OCI-LY3 (cell line): ENCODE results near the gene LBR.

Experiments used
- H2AFZ ChIP-seq: fragments of 200-600, 300-600 bp; shearing (Covaris generic); 2 replicates; pipeline ENCODE4 v1.6.0; 2014; ENCODE audit warnings: antibody characterized with exemption, low read depth, low read length
- H3K27ac ChIP-seq: fragments of 200-600, 300-600 bp; sonication (generic); 2 replicates; pipeline ENCODE4 v1.5.1; 2014; ENCODE audit warnings: mild to moderate bottlenecking, low read length, moderate library complexity, mixed read lengths
- H3K27me3 ChIP-seq: fragments of 200-600, 300-600 bp; sonication (generic); 2 replicates; pipeline ENCODE4 v1.6.1; 2014; ENCODE audit warnings: low read depth, low read length, mixed read lengths
- H3K36me3 ChIP-seq: fragments of 200-600, 300-600 bp; sonication (generic); replicated peaks from 2 replicates; pipeline ENCODE3; 2014; ENCODE audit warnings: low read depth, low read length, mixed read lengths
- H3K4me1 ChIP-seq: fragments of 300-600, 200-600 bp; sonication (generic); 2 replicates; pipeline ENCODE4 v1.6.1; 2014; ENCODE audit warnings: low read length, mixed read lengths
- H3K4me2 ChIP-seq: fragments of 200-600, 300-600 bp; sonication (generic); 2 replicates; pipeline ENCODE4 v1.6.1; 2014; ENCODE audit warnings: low read length, mixed read lengths
- H3K4me3 ChIP-seq: fragments of 300-600, 200-600 bp; sonication (generic); 2 replicates; pipeline ENCODE4 v1.5.1; 2014; ENCODE audit warnings: antibody characterized with exemption, mild to moderate bottlenecking, low read length, moderate library complexity
- H3K79me2 ChIP-seq: fragments of 300-600, 200-600 bp; shearing (Covaris generic); 2 replicates; pipeline ENCODE4 v1.6.1; 2014; ENCODE audit warnings: mild to moderate bottlenecking, low read length, mixed read lengths
- H3K9ac ChIP-seq: fragments of 300-600, 200-600 bp; shearing (Covaris generic); 2 replicates; pipeline ENCODE4 v1.6.0; 2014; ENCODE audit warnings: mild to moderate bottlenecking, low read length, moderate library complexity
- H3K9me3 ChIP-seq: fragments of 200-600, 300-600 bp; shearing (Covaris generic); 2 replicates; pipeline ENCODE4 v1.6.1; 2014; ENCODE audit warnings: low read length, mixed read lengths; ENCODE audit not compliant: insufficient read depth
- H4K20me1 ChIP-seq: fragments of 200-600, 300-600 bp; sonication (generic); 2 replicates; pipeline ENCODE4 v1.6.1; 2016; ENCODE audit warnings: low read length, mixed read lengths; ENCODE audit not compliant: insufficient read depth
- CTCF ChIP-seq: fragments of 200-600, 300-600 bp; sonication (generic); IDR thresholded peaks from 2 replicates; pipeline ENCODE4 v1.5.1; 2014; ENCODE audit warnings: antibody characterized with exemption, low read length, low read depth
- EZH2phosphoT487 ChIP-seq: fragments of 200-600 bp; shearing (Covaris generic); IDR thresholded peaks from 2 replicates; pipeline ENCODE4 v1.6.1; 2018; ENCODE audit warnings: antibody characterized with exemption, mixed run types, low read depth

Gene LBR

DNA sequence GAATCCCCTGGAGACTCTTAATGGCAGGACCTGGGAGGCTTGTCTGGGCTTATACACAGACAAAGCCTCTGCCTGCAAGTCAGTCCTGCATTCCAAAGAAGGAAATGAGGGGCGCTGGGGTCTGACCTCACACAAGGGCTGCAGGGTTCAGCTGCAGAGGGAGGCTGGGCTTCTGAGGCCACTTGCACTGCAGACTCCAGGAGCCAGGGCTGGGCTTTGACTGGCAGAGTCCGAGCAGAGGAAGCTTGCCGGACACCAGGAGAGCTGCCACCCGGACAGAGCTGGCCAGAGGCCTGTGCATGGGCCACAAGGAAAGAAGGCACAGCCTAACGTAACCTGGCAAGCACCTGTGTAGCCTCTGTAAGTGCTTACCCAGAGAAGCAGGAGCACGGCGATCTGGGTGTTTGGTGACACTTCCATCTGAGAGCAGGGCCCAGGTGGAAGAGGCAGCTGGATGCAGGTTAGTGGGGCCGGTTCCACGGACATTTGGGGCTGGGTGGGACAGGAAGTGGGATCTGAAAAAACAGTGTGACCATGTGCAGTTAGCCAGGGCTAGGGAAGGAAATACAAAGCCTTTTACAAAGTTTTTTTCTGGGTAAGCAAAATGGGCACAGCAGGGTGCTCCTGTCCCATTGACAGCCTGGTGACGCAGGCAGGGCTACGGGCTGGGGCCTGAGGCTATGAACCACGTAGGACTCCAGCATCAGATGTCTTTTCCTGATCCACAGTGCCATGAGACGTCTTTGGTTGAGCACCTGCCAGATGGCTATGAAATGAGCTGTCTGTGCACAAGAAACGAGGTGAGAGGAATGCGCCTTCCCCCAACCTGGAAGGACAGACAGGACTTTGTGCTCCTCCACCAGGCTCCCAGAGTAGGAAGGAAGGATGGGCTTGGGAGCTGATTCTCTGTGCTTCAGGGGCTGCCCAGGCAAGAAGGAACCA is 37.3 kb upstream of the LBR start:
- Histone ChIP-seq H3K4me2 (no peak overlapping the region), H3K9me3 (no peaks in the 10 kb centered on the region), H3K36me3 (no peaks in the 10 kb centered on the region), H3K27ac (no peak overlapping the region), H3K4me3 (no peak overlapping the region), H3K4me1 (peaks cover 13% of the 10 kb centered on the region), H3K27me3 (0 out of 2 replicates have a peak, but pooled peaks cover 4% of the 10 kb centered on the region), H3K9ac (no peak overlapping the region), H4K20me1 (no peaks in the 10 kb centered on the region), H2AFZ (no peak overlapping the region), H3K79me2 (no peaks in the 10 kb centered on the region)
- TF ChIP-seq CTCF (no peak), EZH2phosphoT487 (no peak)

DNA sequence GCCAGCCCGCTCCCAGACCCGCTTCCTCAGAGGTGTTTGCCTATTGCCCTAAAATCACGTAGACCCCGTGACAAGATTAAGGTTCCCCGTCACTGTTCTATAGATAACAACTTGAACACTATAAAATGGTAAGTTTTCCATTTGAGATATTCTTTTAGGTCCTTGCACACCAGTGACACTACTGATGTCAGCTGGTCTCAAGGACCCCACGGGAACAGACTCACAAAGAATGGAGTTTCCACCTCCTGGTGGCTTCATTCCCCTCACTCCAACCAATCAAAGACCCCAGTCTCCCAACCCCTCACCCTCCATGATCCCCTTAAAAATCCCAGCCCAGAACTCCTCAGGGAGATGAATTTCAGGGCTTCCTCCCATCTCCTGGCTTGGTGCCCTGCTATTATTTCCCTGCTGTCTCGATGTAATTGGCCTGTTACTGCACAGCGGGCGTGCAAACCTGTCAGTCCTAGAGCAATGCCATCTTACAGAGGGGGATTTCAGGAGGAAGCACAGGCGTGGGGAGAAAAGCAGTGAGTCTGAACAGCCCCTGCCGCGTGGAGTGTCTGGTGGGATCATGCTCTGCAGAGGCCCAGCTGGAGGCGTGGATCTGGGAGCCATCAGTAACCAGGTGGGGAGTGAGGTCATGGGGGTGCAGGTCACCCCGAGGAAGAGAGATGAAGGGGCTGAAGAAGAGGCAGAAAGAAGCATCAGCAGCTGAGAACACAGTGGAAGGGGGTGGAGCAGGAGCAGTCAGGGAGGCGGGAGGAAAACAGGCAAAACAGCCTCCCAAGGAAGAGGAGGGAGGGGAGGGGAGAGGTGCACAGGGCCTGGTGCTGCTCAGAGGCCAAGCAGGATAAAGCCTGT is 35.1 kb upstream of the LBR start:
- no peaks in the 10 kb centered on the region for H4K20me1 ChIP-seq
- peaks cover 6% of the 10 kb centered on the region for H3K4me1 ChIP-seq
- TF ChIP-seq EZH2phosphoT487 = no peak
- no peak for TF ChIP-seq CTCF
- H3K27ac ChIP-seq = no peak overlapping the region
- 0 out of 2 replicates have a peak, but pooled peaks cover 4% of the 10 kb centered on the region for H3K27me3 ChIP-seq
- H3K36me3 ChIP-seq = no peaks in the 10 kb centered on the region
- H3K4me2 ChIP-seq = no peak overlapping the region
- H3K9me3 ChIP-seq = no peaks in the 10 kb centered on the region
- no peaks in the 10 kb centered on the region for H3K79me2 ChIP-seq
- no peak overlapping the region for H2AFZ ChIP-seq
- H3K9ac ChIP-seq = no peak overlapping the region
- no peak overlapping the region for H3K4me3 ChIP-seq

- no peak overlapping the region for H3K4me2 ChIP-seq
- no peaks in the 10 kb centered on the region for H4K20me1 ChIP-seq
Measured at GRCh38 chr1:225462429-225462713, 34.5 kb upstream of the LBR start.

More at GRCh38 chr1:225462429-225462713, 34.5 kb upstream of the LBR start:
- Histone ChIP-seq H3K27me3 (0 out of 2 replicates have a peak, but pooled peaks cover 4% of the 10 kb centered on the region), H3K9ac (no peak overlapping the region), H3K27ac (no peak overlapping the region), H3K4me1 (peaks cover 6% of the 10 kb centered on the region), H3K36me3 (no peaks in the 10 kb centered on the region), H3K79me2 (no peaks in the 10 kb centered on the region), H3K9me3 (no peaks in the 10 kb centered on the region), H3K4me3 (no peak overlapping the region), H2AFZ (no peak overlapping the region)
- TF ChIP-seq EZH2phosphoT487 (no peak), CTCF (no peak)
